Adipocyte (in vitro differentiated cells): ENCODE data around the gene LRMDA.

Experiments used
- DNase-seq: peaks from one replicate; pipeline ENCODE4 v3.0.0-alpha.2; 2015; ENCODE audit warnings: low read depth
- H3K27me3 ChIP-seq: replicated peaks from 2 replicates; pipeline ENCODE4 v1.7.0; 2013; ENCODE audit warnings: mild to moderate bottlenecking, low read length, moderate library complexity; ENCODE audit not compliant: control insufficient read depth, insufficient read depth
- H3K36me3 ChIP-seq: 2 replicates; pipeline ENCODE4 v1.7.0; 2013; ENCODE audit warnings: low read length, mild to moderate bottlenecking, moderate library complexity; ENCODE audit not compliant: control insufficient read depth, insufficient read depth, severe bottlenecking
- H3K4me1 ChIP-seq: 2 replicates; pipeline ENCODE4 v1.7.0; 2013; ENCODE audit warnings: mild to moderate bottlenecking, low read length, moderate library complexity; ENCODE audit not compliant: control insufficient read depth, insufficient read depth
- H3K4me3 ChIP-seq: 2 replicates; pipeline ENCODE4 v1.7.0; 2013; ENCODE audit warnings: mild to moderate bottlenecking, low read length, moderate library complexity
- H3K9ac ChIP-seq: 2 replicates; pipeline ENCODE4 v1.7.0; 2013; ENCODE audit warnings: mild to moderate bottlenecking, low read length, moderate library complexity
- H3K9me3 ChIP-seq: 2 replicates; pipeline ENCODE4 v1.7.0; 2013; ENCODE audit warnings: mild to moderate bottlenecking, low read length, moderate library complexity; ENCODE audit not compliant: control insufficient read depth

Gene LRMDA

DNA sequence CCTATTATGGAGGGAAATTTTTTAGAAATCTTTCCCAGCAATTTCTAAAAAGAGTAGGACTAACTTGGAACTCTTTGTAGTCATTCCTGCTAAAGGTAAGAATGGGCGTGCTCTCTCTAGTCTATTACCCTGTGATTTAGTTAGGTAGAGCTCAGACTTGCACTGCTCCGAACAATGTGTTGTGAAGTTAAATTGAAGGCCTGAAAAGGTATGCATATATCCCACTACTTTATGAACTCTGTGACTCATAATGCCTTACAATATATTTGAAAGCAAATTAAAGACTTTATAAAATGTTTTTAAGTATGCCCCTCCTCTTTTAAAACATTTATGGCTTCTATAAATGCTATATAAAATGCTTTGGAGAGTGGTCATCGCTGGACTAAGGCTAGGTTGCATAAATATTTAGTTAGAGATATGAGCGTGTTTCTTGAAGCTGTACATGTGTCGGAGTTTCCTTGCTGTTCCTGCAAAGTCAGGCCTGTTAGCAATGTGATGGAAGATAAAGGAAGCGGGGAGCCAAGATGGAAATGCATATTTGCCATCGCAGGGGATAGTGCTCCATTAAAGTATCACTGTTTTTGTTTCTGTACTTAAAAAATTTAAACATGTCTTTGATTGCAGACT, 761.4 kb downstream of the LRMDA start:
- Histone ChIP-seq H3K9ac (no peak overlapping the region), H3K36me3 (no peaks in the 10 kb centered on the region), H3K27me3 (no peaks in the 10 kb centered on the region), H3K4me1 (peaks cover 10% of the 10 kb centered on the region), H3K4me3 (no peak overlapping the region), H3K9me3 (no peaks in the 10 kb centered on the region)
- no peak for DNase-seq

DNA sequence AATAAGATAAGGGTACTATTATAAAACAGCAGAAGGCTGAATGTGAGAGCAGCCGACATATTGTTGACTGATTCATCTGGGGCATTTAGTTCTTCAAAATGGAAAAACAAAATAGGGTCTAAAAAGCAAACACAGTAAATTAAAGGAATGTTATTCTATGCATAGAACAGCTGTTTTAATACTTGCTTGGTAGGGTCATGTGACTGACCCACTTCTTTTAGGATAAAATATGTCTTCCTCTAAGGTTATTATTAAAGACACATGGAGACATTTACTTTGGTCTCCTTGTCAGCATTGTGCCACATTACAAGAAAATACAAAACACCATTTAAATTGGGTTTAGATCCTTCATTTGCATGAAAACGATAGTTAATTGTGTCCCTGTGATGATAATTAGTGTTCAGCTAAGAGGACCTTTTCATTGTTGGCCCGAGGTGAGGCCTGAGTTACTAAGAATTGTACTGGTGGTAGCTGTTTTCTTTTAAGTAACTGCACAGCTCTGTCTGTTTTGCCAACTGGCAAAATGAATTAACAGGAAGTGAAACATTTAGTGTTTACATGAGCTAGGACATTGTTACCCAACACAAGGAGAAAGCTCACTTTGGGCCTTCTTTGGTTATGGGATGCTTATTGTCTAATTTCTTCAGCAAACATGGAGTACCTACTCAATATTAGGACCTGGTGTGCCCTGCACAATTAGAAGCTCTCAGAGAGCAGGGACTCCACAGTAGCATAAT, 764.4 kb downstream of the LRMDA start:
- H3K27me3 ChIP-seq, result no peaks in the 10 kb centered on the region
- H3K9me3 ChIP-seq, result no peaks in the 10 kb centered on the region
- no peak overlapping the region for H3K4me3 ChIP-seq
- no peaks in the 10 kb centered on the region for H3K36me3 ChIP-seq
- peak; percentile 48 for DNase-seq
- H3K9ac ChIP-seq, result no peak overlapping the region
- H3K4me1 ChIP-seq, result peaks cover 10% of the 10 kb centered on the region

DNA sequence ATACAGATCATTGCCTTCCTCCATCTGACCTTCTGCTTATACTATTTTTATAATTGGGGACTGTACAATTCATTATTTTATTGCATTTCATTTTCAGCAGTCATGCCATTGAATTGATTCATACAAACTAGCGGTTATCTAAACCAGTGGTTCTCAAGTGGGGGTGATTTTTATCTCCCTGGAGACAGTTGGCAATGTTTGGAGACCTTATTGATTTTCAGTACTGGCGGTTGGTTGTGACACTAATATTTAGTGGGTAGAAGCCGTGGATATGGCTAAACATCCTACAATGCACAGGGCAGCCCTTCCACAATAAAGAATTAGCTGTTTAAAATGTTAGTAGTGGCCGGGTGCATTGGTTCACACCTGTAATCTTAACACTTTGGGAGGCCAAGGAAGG, 765.9 kb downstream of the LRMDA start:
- no peak for DNase-seq
- Histone ChIP-seq H3K4me3 (no peak overlapping the region), H3K27me3 (no peaks in the 10 kb centered on the region), H3K9me3 (no peaks in the 10 kb centered on the region), H3K4me1 (peaks cover 17% of the 10 kb centered on the region), H3K36me3 (no peaks in the 10 kb centered on the region), H3K9ac (no peak overlapping the region)

DNA sequence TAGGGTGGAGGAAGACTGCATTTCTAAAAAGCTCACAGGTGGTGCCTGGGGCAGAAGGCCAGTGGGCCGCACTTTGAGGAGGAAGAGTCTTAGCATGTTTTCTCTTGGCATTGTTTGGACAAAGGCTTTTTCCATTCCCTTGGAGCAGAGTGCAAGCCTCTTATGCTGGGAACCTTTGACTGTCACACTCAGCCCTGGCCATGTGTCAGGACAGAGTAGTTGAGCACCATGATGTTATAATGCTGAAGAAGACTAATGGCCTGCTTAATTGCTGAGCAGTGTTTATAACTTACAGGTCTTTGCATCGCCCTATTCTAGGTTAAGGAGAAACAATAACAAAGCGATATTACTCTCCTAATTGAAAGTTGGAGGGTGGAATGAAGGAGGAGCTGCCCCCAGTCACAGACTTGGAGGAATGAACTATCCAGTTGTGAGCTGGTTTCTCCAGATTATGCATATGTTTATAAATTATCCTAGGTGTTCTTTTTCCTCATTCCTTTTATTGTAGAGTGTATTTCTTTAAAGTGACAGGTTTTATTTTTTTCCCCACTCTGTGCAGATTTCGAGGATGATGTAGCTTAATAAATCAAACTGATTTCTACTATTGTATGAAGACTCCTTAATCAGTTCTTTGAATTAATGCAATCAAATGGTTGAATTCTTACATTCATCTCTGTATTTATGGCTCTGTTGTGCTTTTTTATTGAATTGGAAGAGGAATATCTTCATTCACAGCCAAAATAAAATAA, 767.0 kb downstream of the LRMDA start:
- Histone ChIP-seq H3K4me1 (peaks cover 28% of the 10 kb centered on the region), H3K4me3 (no peak overlapping the region), H3K36me3 (no peaks in the 10 kb centered on the region), H3K27me3 (no peaks in the 10 kb centered on the region), H3K9me3 (no peaks in the 10 kb centered on the region), H3K9ac (no peak overlapping the region)
- no peak for DNase-seq

DNA sequence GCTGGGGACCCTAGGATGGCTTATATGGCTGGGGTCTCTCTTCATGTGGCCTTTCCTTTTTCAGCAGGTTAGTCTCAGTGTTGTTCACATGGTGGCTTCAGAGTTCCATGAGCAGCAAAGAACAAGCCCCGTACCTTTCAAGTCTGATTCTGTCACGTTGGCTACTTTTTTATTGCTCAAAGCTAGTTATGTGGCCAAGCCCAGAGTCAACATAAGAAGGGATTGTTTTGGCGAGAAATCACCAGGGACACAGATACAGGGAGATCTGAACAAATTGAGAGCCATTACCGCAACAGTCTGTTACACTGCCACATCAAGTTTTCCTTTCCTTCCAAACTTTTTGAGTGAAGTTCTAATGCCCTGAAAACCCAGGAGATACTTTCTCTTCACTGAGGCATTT, 770.5 kb downstream of the LRMDA start:
- H3K27me3 ChIP-seq, result no peaks in the 10 kb centered on the region

DNA sequence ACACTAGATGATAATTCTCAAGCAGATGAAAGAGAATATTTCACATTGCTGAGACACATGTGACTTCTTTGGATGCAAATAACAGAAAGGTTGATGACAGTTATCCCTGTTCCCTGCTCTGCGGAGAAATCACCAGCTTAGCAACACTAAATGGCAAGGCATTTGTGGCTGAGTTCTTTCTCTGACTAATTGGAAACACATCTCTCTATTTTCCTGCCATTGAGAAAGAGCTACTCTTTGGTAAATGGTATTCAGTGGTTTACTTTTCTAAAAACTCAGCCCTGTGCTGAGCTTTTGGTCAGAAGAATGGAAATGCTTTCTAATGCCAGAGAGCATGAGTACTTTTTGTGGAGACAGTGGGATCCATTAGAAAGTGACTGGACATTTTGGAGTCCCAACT, 771.4 kb downstream of the LRMDA start:
- H3K27me3 ChIP-seq, result no peaks in the 10 kb centered on the region
- H3K9ac ChIP-seq, result peak overlapping the region; percentile 66
- H3K36me3 ChIP-seq, result no peaks in the 10 kb centered on the region
- H3K4me3 ChIP-seq, result no peak overlapping the region
- H3K9me3 ChIP-seq, result no peaks in the 10 kb centered on the region
- peak; percentile 87 for DNase-seq
- H3K4me1 ChIP-seq, result peaks cover 43% of the 10 kb centered on the region

More for the DNA sequence above, 770.5 kb downstream of the LRMDA start:
- H3K9me3 ChIP-seq, result no peaks in the 10 kb centered on the region
- peaks cover 37% of the 10 kb centered on the region for H3K4me1 ChIP-seq
- H3K9ac ChIP-seq, result peak overlapping the region; percentile 40
- no peak overlapping the region for H3K4me3 ChIP-seq
- H3K36me3 ChIP-seq, result no peaks in the 10 kb centered on the region
- DNase-seq, result no peak

DNA sequence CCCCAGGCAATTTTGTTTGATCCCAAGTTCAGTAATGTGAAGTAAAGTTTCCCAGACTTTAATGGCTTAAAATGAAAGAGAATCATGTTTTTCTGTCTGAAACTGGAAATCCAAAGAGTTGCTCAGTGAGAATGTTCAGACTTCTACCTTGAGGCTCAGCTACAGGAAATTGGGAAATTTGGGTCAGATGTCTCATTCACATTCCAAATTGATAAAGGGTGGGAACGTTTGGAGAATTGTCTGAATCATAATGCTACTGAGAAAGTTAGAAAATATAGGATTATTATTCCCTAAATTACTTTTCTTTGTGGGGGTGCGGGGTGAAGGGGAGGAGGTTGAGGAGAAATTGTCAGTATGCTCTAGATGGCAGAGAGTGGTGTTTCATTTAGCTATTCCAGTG, 773.9 kb downstream of the LRMDA start:
- H3K4me3 ChIP-seq, result peak overlapping the region; percentile 5
- H3K9ac ChIP-seq, result peak overlapping the region; percentile 28
- DNase-seq, result peak; percentile 44

DNA sequence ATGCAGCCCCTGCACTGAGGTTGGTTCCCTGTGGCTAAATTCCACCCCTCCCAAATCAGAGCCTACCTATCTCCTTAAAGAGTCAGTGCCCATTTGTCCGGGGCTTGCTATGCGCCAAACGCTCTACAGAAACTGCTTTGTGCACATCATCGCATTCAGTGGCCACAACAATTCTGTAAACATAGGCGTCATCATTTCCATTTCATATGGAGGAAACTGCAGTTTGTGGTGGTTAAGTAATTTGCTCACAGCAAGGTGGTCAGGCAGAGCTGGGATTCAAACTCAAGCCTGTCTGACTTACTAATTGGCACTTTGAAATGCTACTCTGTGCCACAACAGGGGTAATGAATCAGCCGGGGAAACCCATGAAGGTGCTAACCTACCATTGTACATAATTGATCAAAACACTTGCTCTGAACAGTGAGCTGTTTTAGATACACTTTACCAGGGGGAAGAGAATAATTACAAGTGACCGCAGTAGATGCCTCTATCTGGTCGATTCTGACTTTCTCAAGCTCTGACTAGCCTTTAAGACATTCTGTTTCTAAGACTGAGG, 775.5 kb downstream of the LRMDA start:
- H3K9ac ChIP-seq, result no peak overlapping the region
- H3K36me3 ChIP-seq, result no peaks in the 10 kb centered on the region
- H3K4me1 ChIP-seq, result peaks cover 40% of the 10 kb centered on the region
- H3K9me3 ChIP-seq, result no peaks in the 10 kb centered on the region
- DNase-seq, result no peak
- H3K4me3 ChIP-seq, result no peak overlapping the region
- no peaks in the 10 kb centered on the region for H3K27me3 ChIP-seq

More for the DNA sequence above, 773.9 kb downstream of the LRMDA start:
- H3K27me3 ChIP-seq, result no peaks in the 10 kb centered on the region
- no peaks in the 10 kb centered on the region for H3K36me3 ChIP-seq
- no peaks in the 10 kb centered on the region for H3K9me3 ChIP-seq
- H3K4me1 ChIP-seq, result peaks cover 43% of the 10 kb centered on the region

DNA sequence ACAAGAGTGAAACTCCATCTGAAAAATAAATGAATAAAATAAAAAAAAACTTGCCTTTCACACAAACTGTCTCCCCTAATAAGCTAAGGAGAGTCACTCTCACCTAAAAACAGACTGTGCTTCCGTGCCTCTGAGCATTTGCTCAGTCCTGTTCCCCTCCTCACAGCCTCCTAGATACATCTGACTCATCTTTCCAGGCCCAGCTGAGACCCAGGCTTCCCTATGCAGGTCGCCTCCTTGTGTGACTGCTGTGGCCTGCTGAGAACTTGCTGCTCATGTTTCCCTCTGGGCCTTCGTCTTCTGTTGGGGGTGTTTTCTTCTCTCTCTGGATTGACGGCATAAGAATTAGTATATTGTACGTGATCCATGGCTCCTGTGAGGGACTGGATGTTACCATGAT, 777.7 kb downstream of the LRMDA start:
- DNase-seq, result peak; percentile 30
- Histone ChIP-seq H3K27me3 (no peaks in the 10 kb centered on the region), H3K9ac (no peak overlapping the region), H3K36me3 (no peaks in the 10 kb centered on the region), H3K4me1 (peaks cover 20% of the 10 kb centered on the region), H3K4me3 (no peak overlapping the region), H3K9me3 (no peaks in the 10 kb centered on the region)

DNA sequence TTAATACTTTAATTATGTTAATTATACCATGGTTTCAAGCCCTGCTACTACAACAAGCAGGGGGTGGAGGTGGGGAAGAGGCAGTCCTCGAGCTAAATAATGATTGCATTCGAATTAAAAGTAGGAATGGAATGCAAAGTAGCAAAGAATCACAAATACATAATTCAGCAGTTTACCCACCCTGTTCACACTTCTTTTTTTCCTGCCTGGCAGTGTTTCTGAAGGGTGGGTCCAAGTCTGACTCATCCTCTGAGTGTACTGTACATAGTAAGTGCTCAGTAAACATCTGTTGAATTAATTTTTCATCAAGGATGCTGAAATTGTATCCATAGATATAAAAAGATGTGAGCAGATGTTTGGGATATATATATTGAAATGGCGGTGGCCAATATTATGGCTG, 778.8 kb downstream of the LRMDA start:
- H3K36me3 ChIP-seq, result no peaks in the 10 kb centered on the region
- DNase-seq, result no peak
- no peaks in the 10 kb centered on the region for H3K9me3 ChIP-seq
- no peaks in the 10 kb centered on the region for H3K27me3 ChIP-seq
- no peak overlapping the region for H3K4me3 ChIP-seq
- no peak overlapping the region for H3K9ac ChIP-seq
- peaks cover 16% of the 10 kb centered on the region for H3K4me1 ChIP-seq

DNA sequence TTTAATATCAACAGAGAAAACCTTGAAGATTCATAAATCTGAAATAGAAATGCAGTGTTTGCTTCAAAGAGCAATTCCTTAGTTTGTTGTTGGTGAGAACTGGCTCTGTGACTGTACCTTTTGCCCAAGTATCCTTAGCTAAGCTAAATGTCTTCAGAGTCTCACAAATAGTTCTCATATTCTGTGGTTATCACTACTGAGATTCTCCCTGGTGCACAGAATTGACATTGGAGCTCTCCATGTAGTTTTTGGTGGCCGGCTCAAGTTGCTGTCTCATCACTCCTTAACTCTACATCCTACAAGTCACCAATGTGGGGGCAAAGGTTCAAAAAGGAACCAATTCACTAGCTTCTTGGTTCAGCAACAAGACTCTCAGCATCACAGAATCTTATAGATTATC, 780.3 kb downstream of the LRMDA start:
- Histone ChIP-seq H3K4me3 (no peak overlapping the region), H3K4me1 (peaks cover 6% of the 10 kb centered on the region), H3K9me3 (no peaks in the 10 kb centered on the region), H3K36me3 (no peaks in the 10 kb centered on the region), H3K27me3 (no peaks in the 10 kb centered on the region), H3K9ac (no peak overlapping the region)
- DNase-seq, result no peak
